GM23338 (cell line): ENCODE measurements around the gene DLGAP4. TPM values are rescaled to one million over a fixed set of nuclear protein-coding genes. Genes with fewer than 3 reads are reported as not detected.

Source experiments
- ATAC-seq: fragments of 200-7000 bp; cut with Tn5 transposase; 3 replicates; pipeline ENCODE4 v1.9.1; 2020
- DNase-seq: peaks from one replicate; pipeline ENCODE4 v3.0.0-alpha.2; 2015; ENCODE audit warnings: low spot score
- H2AFZ ChIP-seq: fragments of 200-600 bp; sonication (generic); 2 replicates; pipeline ENCODE4 v1.8.0; 2016; ENCODE audit warnings: antibody characterized with exemption, mild to moderate bottlenecking, moderate library complexity
- H3F3A ChIP-seq: fragments of 200-600 bp; sonication (generic); replicated peaks from 2 replicates; pipeline ENCODE4 v1.8.0; 2017; ENCODE audit warnings: antibody characterized with exemption, mixed run types, low read depth
- H3K27ac ChIP-seq: fragments of 200-600 bp; sonication (generic); 2 replicates; pipeline ENCODE4 v1.6.1; 2016; ENCODE audit warnings: low read depth
- H3K27me3 ChIP-seq: fragments of 200-600 bp; sonication (generic); 2 replicates; pipeline ENCODE4 v1.8.0; 2016; ENCODE audit warnings: mild to moderate bottlenecking, mixed run types, moderate library complexity; ENCODE audit not compliant: insufficient read depth
- H3K36me3 ChIP-seq: fragments of 200-600 bp; sonication (generic); 2 replicates; pipeline ENCODE4 v1.8.0; 2016; ENCODE audit warnings: mild to moderate bottlenecking; ENCODE audit not compliant: insufficient read depth
- H3K4me1 ChIP-seq: fragments of 200-600 bp; sonication (generic); 2 replicates; pipeline ENCODE4 v1.8.0; 2016; ENCODE audit warnings: mild to moderate bottlenecking, moderate library complexity; ENCODE audit not compliant: insufficient read depth
- H3K4me2 ChIP-seq: fragments of 200-600 bp; sonication (generic); 2 replicates; pipeline ENCODE4 v1.7.1; 2017; ENCODE audit warnings: mixed run types
- H3K4me3 ChIP-seq: fragments of 200-600 bp; sonication (generic); 2 replicates; pipeline ENCODE4 v1.6.1; 2016; ENCODE audit warnings: mixed run types
- H3K79me2 ChIP-seq: fragments of 200-600 bp; sonication (generic); replicated peaks from 2 replicates; pipeline ENCODE4 v1.8.0; 2017; ENCODE audit warnings: mild to moderate bottlenecking; ENCODE audit not compliant: insufficient read depth
- H3K9me2 ChIP-seq: fragments of 200-600 bp; sonication (generic); 2 replicates; pipeline ENCODE4 v1.8.0; 2017; ENCODE audit not compliant: insufficient read depth
- H4K20me1 ChIP-seq: fragments of 200-600 bp; sonication (generic); replicated peaks from 2 replicates; pipeline ENCODE4 v1.8.0; 2017; ENCODE audit warnings: mild to moderate bottlenecking; ENCODE audit not compliant: insufficient read depth
- H3K27ac Mint-ChIP-seq: 2 replicates; pipeline ENCODE4 v1.8.0; 2020; ENCODE audit warnings: inconsistent platforms, mild to moderate bottlenecking, moderate library complexity, mixed read lengths
- H3K27me3 Mint-ChIP-seq: 3 replicates; pipeline ENCODE4 v1.8.0; 2022; ENCODE audit warnings: low read depth, mild to moderate bottlenecking, moderate library complexity, mixed read lengths, inconsistent platforms; ENCODE audit not compliant: insufficient read depth, poor library complexity
- H3K36me3 Mint-ChIP-seq: 3 replicates; pipeline ENCODE4 v1.8.0; 2021; ENCODE audit warnings: low read depth, mild to moderate bottlenecking, inconsistent platforms, moderate library complexity, mixed read lengths
- H3K4me1 Mint-ChIP-seq: 3 replicates; pipeline ENCODE4 v1.8.0; 2020; ENCODE audit warnings: mild to moderate bottlenecking, inconsistent platforms, mixed read lengths
- H3K4me3 Mint-ChIP-seq: 3 replicates; pipeline ENCODE4 v1.8.0; 2021; ENCODE audit warnings: moderate library complexity, mild to moderate bottlenecking, inconsistent platforms, mixed read lengths
- H3K9me3 Mint-ChIP-seq: 3 replicates; pipeline ENCODE4 v1.8.0; 2020; ENCODE audit warnings: moderate library complexity, mild to moderate bottlenecking, inconsistent platforms, mixed read lengths
- CREB1 ChIP-seq: fragments of 250-450 bp; sonication (Bioruptor Pico); IDR thresholded peaks from 2 replicates; pipeline ENCODE4 v1.5.0; 2020; ENCODE audit warnings: low read depth, mild to moderate bottlenecking, moderate library complexity
- EZH2 ChIP-seq: fragments of 200-600 bp; sonication (generic); IDR thresholded peaks from one replicate; pipeline ENCODE4 v1.8.0; 2017; ENCODE audit warnings: antibody characterized with exemption, mild to moderate bottlenecking, low read depth; ENCODE audit not compliant: unreplicated experiment
- EZH2phosphoT487 ChIP-seq: fragments of 200-600 bp; sonication (generic); IDR thresholded peaks from one replicate; pipeline ENCODE4 v1.8.1; 2018; ENCODE audit warnings: antibody characterized with exemption; ENCODE audit not compliant: unreplicated experiment
- JUNB ChIP-seq: IDR thresholded peaks from one replicate; pipeline ENCODE4 v1.6.1; 2016; ENCODE audit warnings: antibody characterized with exemption; ENCODE audit not compliant: unreplicated experiment
- NANOG ChIP-seq: IDR thresholded peaks from 2 replicates; pipeline ENCODE4 v1.6.1; 2016; ENCODE audit warnings: antibody characterized with exemption, borderline replicate concordance
- POLR2AphosphoS5 ChIP-seq: IDR thresholded peaks from 2 replicates; pipeline ENCODE4 v1.6.1; 2016; ENCODE audit warnings: antibody characterized with exemption, low read depth
- STAT1 ChIP-seq: IDR thresholded peaks from one replicate; pipeline ENCODE4 v1.6.1; 2016; ENCODE audit warnings: antibody characterized with exemption; ENCODE audit not compliant: unreplicated experiment
- ZNF114 ChIP-seq: fragments of 250-450 bp; sonication (Bioruptor Pico); IDR thresholded peaks from 2 replicates; pipeline ENCODE4 v1.5.0; 2020; ENCODE audit warnings: mild to moderate bottlenecking, moderate library complexity
- ZNF331 ChIP-seq: fragments of 250-450 bp; sonication (Bioruptor Pico); IDR thresholded peaks from 2 replicates; pipeline ENCODE4 v1.5.0; 2020; ENCODE audit warnings: low read depth, mild to moderate bottlenecking, moderate library complexity
- polyA plus RNA-seq: library from polyadenylated mRNA; unstranded; fragments of >200 nt; fragmentation: Nextera tagmentation; extraction: Ambion mirVana; gene quantifications from 2 replicates; pipeline ENCODE4 v1.2.1, GENCODE V29; 2016
- total RNA-seq: library from RNA; depleted of rRNA; stranded (reverse); fragments of >200 nt; shearing (Covaris generic); gene quantifications from 2 replicates; pipeline ENCODE4 v1.2.3, GENCODE V29; 2014
- TF ChIP-seq, protein P1 (sequence below): IDR thresholded peaks from one replicate; pipeline ENCODE4 v1.6.1; 2018; ENCODE audit warnings: antibody characterized with exemption; ENCODE audit not compliant: unreplicated experiment
- TF ChIP-seq, protein P2 (sequence below): IDR thresholded peaks from 2 replicates; pipeline ENCODE4 v1.6.1; 2016; ENCODE audit warnings: antibody characterized with exemption
- TF ChIP-seq, protein P3 (sequence below), 2 experiments: fragments of 200-600 bp in 1 of 2; sonication (generic) in 1 of 2; conservative IDR thresholded peaks; 2 replicates each; pipeline versions ENCODE4 v1.5.1 to v1.6.1; 2016 to 2017; ENCODE audit warnings: antibody characterized with exemption in 2 of 2, low read depth in 2 of 2, mild to moderate bottlenecking in 2 of 2, moderate library complexity in 1 of 2

Gene DLGAP4
- total and polyA plus RNA-seq, 2 experiments from 2014 or later: 46.1 to 52.2 TPM

DNA sequence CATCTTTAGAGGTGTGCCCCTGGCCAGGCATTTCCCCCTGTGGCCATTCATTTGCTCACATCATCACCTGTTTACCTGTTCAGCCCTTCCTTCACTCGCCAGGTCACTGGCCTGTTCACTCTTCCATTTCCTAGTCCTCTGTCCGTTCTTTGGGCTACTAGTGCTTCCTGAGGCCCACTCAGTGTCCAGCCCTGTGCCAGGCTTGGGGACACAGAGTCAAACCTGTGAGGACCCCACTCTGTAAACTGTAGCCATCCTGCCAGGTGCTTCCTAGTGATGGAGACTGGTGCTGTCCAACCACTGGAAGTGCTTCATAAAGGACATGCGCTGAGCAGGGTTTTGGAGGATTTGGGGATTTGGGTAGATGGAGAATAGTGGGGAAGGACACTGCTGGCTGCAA, 3.5 kb downstream of the DLGAP4 start (continued):
- TF ChIP-seq, protein P1, sequence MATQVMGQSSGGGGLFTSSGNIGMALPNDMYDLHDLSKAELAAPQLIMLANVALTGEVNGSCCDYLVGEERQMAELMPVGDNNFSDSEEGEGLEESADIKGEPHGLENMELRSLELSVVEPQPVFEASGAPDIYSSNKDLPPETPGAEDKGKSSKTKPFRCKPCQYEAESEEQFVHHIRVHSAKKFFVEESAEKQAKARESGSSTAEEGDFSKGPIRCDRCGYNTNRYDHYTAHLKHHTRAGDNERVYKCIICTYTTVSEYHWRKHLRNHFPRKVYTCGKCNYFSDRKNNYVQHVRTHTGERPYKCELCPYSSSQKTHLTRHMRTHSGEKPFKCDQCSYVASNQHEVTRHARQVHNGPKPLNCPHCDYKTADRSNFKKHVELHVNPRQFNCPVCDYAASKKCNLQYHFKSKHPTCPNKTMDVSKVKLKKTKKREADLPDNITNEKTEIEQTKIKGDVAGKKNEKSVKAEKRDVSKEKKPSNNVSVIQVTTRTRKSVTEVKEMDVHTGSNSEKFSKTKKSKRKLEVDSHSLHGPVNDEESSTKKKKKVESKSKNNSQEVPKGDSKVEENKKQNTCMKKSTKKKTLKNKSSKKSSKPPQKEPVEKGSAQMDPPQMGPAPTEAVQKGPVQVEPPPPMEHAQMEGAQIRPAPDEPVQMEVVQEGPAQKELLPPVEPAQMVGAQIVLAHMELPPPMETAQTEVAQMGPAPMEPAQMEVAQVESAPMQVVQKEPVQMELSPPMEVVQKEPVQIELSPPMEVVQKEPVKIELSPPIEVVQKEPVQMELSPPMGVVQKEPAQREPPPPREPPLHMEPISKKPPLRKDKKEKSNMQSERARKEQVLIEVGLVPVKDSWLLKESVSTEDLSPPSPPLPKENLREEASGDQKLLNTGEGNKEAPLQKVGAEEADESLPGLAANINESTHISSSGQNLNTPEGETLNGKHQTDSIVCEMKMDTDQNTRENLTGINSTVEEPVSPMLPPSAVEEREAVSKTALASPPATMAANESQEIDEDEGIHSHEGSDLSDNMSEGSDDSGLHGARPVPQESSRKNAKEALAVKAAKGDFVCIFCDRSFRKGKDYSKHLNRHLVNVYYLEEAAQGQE: no peak
- no peak for TF ChIP-seq JUNB

DNA sequence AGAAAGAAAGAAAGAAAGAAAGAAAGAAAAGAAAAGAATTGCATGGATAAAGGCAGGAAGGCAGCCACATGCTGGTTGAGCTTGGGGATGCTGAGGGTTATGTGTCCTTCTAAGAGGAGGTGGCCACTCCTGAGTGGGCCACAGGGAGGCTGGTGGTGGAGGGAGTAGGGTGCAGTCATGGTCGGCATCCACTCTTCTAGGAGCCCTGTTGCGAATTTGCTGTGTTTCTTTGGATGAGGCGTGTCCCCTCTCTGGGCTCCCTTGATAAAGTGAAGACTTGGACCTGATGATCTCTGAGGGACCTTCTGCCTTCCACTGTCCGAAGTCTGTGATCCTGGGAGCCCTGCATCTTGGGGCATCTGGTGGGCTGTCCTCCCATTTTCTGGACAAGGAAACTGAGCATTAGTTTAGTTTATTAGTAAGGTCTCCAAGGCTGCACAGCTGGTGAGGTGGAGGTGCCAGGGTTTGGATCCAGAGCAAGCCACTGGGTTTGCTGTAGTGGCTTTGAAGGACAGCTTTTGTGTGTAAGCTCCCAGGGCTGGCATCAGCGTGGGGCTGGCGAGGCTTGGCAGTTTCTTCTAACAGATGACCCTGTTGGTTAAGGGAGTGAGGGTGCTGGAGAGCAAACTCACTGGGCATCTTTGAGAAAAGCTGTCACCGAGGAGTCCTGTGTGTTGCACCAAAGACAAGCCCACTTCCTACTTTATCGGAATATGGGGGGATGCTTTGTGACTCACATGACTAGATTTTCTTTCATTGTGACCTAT, 4.3 kb downstream of the DLGAP4 start:
- Histone ChIP-seq H4K20me1 (no peaks in the 10 kb centered on the region; the same call in 1 of the 2 replicates), H3F3A (0 out of 2 replicates have a peak, but pooled peaks cover 4% of the 10 kb centered on the region), H3K79me2 (no peaks in the 10 kb centered on the region), H3K4me3 (no peak overlapping the region), H3K9me2 (no peaks in the 10 kb centered on the region), H2AFZ (no peak overlapping the region), H3K27me3 (peaks cover 23% of the 10 kb centered on the region), H3K4me2 (no peak overlapping the region), H3K36me3 (no peaks in the 10 kb centered on the region), H3K4me1 (peaks cover 2% of the 10 kb centered on the region; the same call in 1 of the 2 replicates), H3K27ac (no peak overlapping the region)
- DNase-seq (no peak), ATAC-seq (no peak)
- Mint-ChIP-seq H3K36me3 (no peaks in the 10 kb centered on the region; the same call in 2 of the 3 replicates), H3K4me1 (peaks cover 8% of the 10 kb centered on the region), H3K9me3 (no peaks in the 10 kb centered on the region), H3K4me3 (no peak overlapping the region), H3K27ac (no peak overlapping the region), H3K27me3 (peaks cover 22% of the 10 kb centered on the region)
- no peak for TF ChIP-seq EZH2
- no peak for TF ChIP-seq POLR2AphosphoS5
- no peak for TF ChIP-seq NANOG
- TF ChIP-seq ZNF114 (CRISPR knock-in tag): no peak
- TF ChIP-seq, protein P1: no peak
- TF ChIP-seq CREB1 (CRISPR knock-in tag): no peak
- TF ChIP-seq JUNB: no peak
- TF ChIP-seq, protein P2, sequence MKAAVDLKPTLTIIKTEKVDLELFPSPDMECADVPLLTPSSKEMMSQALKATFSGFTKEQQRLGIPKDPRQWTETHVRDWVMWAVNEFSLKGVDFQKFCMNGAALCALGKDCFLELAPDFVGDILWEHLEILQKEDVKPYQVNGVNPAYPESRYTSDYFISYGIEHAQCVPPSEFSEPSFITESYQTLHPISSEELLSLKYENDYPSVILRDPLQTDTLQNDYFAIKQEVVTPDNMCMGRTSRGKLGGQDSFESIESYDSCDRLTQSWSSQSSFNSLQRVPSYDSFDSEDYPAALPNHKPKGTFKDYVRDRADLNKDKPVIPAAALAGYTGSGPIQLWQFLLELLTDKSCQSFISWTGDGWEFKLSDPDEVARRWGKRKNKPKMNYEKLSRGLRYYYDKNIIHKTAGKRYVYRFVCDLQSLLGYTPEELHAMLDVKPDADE: no peak
- no peak for TF ChIP-seq EZH2phosphoT487
- no peak for TF ChIP-seq ZNF331 (CRISPR knock-in tag)
- TF ChIP-seq STAT1: no peak
- TF ChIP-seq, protein P3, sequence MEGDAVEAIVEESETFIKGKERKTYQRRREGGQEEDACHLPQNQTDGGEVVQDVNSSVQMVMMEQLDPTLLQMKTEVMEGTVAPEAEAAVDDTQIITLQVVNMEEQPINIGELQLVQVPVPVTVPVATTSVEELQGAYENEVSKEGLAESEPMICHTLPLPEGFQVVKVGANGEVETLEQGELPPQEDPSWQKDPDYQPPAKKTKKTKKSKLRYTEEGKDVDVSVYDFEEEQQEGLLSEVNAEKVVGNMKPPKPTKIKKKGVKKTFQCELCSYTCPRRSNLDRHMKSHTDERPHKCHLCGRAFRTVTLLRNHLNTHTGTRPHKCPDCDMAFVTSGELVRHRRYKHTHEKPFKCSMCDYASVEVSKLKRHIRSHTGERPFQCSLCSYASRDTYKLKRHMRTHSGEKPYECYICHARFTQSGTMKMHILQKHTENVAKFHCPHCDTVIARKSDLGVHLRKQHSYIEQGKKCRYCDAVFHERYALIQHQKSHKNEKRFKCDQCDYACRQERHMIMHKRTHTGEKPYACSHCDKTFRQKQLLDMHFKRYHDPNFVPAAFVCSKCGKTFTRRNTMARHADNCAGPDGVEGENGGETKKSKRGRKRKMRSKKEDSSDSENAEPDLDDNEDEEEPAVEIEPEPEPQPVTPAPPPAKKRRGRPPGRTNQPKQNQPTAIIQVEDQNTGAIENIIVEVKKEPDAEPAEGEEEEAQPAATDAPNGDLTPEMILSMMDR (conservative IDR thresholded peaks at IDR 0.05; ENCODE audit: low read depth in 2 of 2): no peak
